GM04503 (cell line): ENCODE results near the gene PRR12.

Source experiments
- DNase-seq: peaks from one replicate; pipeline ENCODE4 v3.0.0-alpha.2; 2012; ENCODE audit warnings: low read depth

PRR12 gene

GRCh38 chr19:49645995-49646394, 55.0 kb downstream of the PRR12 start:
- no peak for DNase-seq

GRCh38 chr19:49646586-49646985, 55.6 kb downstream of the PRR12 start:
- no peak for DNase-seq

- DNase-seq = no peak
These were observed 60.2 kb downstream of the PRR12 start for GRCh38 chr19:49651029-49651819.

DNA sequence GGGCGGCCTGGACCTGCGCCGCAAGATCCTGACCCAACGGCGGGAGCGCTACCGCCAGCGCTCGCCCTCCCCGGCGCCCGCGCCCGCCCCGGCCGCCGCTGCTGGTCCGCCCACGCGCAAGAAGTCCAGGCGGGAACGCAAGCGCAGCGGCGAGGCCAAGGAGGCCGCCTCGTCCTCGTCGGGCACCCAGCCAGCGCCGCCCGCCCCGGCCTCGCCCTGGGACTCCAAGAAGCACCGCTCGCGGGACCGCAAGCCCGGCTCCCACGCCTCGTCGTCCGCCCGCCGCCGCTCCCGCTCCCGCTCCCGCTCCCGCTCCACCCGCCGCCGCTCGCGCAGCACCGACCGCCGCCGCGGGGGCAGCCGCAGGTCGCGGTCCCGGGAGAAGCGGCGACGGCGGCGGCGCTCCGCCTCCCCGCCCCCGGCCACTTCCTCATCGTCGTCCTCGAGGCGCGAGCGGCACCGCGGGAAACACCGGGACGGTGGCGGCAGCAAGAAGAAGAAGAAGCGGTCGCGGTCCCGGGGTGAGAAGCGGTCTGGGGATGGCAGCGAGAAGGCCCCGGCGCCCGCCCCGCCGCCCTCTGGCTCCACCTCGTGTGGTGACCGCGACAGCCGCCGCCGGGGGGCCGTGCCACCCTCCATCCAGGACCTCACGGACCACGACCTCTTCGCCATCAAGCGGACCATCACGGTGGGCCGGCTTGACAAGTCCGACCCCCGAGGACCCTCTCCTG, 61.0 kb downstream of the PRR12 start:
- DNase-seq = no peak

DNA sequence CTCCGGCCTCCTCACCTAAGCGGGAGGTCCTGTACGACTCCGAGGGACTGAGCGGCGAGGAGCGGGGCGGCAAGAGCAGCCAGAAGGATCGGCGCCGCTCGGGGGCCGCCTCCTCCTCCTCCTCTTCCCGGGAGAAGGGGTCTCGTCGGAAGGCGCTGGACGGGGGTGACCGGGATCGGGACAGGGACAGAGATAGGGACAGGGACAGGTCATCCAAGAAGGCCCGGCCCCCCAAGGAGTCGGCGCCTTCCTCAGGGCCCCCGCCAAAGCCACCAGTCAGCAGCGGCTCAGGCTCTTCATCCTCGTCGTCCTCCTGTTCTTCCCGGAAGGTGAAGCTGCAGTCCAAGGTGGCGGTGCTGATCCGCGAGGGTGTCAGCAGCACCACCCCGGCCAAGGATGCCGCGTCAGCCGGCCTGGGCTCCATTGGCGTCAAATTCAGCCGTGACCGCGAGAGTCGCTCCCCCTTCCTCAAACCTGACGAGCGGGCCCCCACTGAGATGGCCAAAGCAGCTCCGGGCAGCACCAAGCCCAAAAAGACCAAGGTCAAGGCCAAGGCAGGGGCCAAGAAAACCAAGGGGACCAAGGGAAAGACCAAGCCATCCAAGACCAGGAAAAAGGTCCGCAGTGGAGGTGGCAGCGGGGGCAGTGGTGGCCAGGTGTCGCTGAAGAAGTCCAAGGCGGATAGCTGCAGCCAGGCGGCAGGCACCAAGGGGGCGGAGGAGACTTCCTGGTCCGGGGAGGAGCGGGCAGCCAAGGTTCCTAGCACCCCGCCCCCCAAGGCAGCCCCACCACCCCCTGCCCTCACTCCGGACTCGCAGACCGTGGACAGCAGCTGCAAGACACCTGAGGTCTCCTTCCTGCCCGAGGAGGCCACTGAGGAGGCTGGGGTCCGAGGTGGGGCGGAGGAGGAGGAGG, 61.8 kb downstream of the PRR12 start:
- DNase-seq = no peak

DNA sequence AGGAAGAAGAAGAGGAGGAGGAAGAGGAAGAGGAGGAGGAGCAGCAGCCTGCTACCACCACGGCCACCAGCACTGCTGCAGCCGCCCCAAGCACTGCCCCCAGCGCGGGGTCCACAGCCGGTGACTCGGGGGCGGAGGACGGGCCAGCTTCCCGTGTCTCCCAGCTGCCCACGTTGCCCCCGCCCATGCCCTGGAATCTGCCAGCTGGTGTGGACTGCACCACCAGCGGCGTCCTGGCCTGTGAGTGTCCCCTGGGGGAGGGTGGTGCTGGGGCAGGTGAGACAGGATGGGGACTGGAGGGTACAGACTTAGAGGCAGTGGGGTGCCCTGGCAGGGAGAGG, 62.5 kb downstream of the PRR12 start:
- no peak for DNase-seq

GRCh38 chr19:49654581-49654980, 63.6 kb downstream of the PRR12 start:
- no peak for DNase-seq

DNA sequence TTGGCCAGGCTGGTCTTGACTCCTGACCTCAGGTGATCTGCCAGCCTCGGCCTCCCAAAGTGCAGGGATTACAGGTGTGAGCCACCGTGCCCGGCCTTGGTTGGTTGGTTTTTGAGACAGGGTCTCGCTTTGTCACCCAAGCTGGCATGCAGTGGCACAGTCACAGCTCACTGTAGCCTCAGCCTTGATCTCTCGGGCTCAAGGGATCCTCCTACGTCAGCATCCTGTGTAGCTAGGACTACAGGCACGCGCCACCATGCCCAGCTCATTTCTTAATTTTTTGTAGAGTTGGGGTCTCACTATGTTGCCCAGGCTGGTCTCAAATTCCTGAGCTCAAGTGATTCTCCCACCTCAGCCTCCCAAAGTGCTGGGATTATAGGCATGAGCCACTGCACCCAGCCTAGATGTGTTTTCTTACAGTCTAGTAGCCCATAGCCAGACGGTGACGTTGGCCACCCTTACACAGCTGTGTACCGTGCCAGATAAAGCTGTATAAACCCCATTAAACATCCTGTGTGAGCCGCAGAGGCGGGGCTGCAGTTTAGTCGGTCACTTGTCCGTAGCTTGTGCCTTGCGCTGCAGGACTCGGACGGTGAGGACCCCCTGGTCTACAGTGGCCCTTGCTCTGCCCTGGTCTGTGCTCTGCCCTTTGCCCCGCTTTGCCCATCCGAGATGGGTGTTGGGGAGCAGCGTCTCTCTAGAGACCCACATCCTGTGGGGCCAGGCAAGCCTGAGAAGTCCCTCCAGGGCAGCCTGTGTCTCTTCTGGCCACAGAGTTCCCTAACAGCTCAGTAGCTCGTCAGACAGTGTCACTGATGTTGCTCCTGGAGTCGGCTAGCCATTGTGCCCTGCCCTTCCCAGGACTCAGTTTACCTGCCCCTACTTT, 64.8 kb downstream of the PRR12 start:
- no peak for DNase-seq

DNA sequence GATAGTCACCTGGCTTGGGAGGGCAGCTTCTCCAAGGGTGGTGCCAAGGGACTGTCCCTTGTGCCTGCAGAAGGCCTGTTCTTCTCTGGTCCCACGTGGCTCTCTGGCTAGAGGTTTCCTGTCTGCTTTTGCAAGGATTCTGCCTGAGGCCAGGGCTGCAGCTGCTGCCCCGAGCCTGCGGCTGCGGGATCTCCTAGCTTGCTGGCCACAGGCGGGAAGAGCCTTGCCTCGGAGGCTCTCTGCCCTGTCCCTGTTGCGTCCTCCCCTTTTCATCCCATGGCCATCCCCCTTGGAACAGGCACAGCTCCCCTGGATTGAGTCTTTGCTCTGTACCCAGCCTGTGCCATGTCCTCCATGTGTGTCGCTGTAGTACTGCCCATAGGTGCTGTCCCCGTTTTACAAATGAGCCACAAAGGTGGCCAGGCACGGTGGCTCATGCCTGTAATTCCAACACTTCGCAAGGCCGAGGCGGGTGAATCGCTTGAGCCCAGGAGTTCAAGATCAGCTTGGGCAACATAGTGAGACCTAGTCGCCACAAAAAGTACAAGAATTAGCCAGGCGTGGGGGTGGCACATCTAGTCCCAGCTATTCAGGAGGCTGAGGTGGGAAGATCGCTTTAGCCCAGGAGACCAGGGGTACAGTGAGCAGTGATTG, 65.6 kb downstream of the PRR12 start:
- no peak for DNase-seq

GRCh38 chr19:49657493-49658138, 66.6 kb downstream of the PRR12 start:
- DNase-seq = no peak

DNA sequence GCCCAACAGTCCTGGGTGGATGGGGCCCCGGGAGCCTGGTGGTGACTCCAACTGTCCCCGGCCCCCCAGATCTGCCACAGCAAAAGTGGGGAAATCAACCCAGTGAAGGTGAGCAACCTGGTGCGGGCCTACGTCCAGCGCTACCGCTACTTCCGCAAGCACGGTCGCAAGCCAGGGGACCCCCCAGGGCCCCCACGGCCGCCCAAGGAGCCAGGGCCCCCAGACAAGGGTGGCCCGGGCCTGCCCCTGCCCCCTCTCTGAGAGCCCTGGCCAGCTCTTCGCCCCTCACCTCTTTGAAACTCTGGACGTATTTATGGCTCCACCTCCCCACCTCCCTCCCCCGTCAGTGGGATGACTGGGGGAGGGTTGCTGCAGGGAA, 67.1 kb downstream of the PRR12 start:
- no peak for DNase-seq

DNA sequence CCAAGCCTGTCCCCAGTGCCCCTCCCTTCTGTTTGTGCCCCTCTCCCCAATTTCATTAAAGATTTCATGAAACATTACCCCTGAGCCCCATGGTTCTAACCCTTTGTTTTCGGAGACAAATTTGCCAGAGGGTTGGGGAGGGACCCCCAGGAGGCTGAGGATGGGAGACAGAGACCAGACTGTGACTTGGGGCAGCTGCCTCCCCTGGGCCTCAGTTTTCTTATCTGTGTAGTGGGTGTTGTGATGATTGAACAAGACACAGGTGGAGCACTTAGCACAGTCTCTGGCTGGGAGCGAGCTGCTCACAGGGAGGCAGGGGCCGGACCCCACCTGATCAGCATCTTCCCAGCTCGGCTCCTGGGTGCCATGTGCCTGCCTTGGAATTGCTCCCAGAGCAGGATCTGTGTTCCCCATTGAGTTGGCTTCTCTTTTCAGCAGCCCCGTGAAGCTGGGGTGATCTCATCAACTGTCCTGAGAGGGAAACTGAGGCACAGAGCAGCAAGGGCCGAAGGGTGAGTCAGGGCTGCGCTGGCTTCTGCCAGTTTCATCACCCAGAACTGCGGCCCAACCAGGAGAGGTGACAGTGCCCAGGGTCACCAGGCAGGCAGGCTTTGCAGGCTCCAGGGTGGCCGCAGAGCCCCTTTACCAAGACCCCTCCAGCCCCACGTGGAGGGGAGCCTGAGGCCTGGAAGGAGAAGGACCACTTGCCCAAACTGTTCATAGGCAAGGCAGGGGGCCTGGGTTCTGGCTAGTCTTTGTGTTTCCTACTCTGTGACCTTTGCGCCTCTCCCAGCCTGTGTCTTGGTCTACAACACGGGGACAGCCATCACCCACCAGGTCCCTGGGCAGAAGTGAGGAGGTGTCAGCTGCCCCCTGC, 67.8 kb downstream of the PRR12 start:
- DNase-seq = no peak

DNA sequence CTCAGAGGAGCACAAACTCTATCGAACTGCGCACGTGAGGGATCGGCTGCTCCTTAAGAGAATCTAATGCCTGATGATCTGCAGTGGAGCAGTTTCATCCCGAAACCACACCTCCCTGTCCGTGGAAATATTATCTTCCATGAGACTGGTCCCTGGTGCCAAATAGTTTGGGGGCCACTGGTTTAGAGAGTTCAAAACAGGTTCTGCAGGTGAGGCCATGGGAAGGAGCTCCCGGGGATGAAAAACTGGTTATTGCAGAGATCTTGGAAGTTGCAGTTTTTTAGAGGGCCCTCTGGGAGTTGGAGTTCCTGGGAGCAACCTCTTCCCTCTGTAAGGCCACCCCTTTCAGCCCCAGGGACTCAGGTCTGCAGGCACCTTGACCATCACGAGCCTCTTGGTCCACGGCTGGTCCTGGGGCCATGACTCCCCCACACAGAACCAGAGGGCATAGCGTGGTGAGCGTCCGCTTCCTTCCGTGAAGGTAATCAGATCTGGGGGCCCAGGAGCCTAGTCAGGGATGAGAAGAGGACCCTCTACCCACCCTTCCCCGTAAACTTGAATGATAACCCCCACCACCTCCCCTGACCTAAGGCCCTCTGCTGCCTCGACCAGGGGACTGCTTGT, 69.5 kb downstream of the PRR12 start:
- no peak for DNase-seq

DNA sequence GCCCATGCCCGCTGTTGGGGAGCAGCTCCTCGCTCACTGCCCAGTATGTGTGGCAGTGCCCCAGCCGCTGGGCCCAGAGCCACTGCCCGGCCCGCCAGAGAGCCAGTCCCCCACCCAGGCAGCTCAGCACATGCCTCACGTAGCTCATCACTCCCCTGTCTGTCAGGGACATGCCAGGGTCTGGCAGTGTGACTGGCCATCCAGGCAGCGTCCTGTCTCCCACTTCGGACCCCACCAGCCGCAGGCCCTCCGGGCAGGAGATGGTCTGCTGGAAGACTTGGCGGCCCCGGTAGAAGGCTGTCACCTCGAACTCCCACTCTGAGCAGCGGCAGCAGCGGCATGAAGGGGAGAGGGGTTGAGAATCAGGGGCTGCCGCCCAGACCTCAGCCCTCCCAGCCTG, 71.0 kb downstream of the PRR12 start:
- DNase-seq = no peak

DNA sequence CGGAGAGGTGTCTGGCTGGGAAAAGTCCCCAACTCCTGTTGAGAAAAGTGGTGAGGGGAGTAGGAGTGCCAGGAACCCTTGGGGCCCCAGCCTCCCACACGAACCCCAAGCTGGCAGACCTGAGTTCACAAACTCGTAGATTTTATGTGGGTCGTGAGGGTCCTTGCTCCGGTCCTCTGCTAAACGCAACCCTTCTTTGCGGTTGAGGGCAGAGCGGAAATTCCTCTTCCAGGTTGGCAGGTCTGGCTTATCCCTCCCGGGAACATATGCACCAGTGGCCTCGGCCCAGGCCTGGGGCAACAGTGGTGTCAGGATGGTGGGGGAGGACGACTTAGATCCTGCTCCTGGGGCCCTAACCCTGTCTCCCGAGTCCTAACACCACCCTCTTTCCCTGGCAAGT, 72.2 kb downstream of the PRR12 start:
- DNase-seq = no peak

DNA sequence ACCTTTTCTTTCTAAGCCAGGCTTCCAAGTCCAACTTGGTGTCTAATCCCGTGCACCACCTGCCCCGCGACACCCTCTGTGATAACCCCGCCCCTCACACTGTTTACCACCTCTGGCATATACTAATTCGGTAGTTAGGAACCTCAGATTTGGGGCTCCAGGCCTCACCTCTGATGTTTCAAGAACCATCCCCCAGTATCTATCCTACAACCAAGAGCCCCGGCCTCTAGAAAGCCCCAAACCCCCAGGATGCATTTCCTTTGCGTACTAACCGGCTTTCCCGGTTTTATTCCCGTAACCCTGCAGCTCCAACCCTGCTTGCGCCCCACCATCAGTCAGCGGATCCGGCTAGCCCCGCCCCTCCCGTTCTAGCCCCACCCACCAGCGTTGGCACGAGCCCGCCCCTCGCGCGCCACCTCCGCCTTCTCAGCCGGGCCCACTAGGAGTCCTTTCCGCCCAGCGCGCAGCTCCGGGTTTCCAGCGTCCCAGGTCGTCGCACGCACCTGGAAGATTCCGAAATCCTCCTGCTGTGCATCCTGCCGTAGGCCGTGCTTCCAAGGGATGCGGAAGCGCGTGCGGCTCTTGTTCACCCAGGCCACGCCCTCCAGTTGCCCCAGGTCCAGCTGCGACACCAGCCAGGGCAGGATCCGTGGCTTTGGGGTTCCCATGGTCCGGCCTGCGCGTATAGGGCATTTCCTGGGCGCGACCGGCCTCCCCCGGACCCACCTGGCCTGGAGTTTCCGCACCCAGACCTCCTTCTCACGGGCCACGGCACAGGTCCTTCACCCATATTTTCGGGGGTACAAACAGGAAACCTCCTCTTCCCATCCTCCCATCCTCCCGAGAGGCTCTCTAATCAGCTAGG, 73.4 kb downstream of the PRR12 start:
- no peak for DNase-seq

DNA sequence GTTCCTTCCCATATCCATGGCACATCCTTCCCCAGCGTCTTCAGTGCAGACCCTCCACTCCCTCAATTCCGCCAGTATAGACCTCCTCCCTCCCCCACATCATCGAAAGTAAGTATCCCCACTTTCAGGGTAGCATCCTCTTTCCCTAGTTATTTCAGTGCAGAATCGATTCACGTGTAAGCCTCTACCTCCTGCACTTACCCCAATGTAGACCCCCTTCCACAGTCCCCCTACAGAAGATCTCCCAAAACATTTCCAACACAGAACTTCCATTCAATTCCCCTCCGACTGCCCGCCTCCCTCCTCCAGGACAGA, 74.0 kb downstream of the PRR12 start:
- DNase-seq = no peak

GRCh38 chr19:49665351-49666119, 74.6 kb downstream of the PRR12 start, which contains the start of the genes BCL2L12 and IRF3:
Gene BCL2L12 (plus strand): TSS chr19:49665933. CDS start chr19:49666693, 760 bp downstream.
Gene IRF3 (minus strand): TSS chr19:49665857. CDS start chr19:49664838, 1,019 bp downstream.
- DNase-seq = peak; percentile 76
